KOPT-K1 (cell line): ENCODE data around the gene FPR1.

Experiments
- H3K27ac ChIP-seq: fragments of 200-600 bp; sonication (generic); 2 replicates; pipeline ENCODE4 v1.5.1; 2016; ENCODE audit warnings: antibody characterized with exemption, mild to moderate bottlenecking, low read depth, low read length; ENCODE audit not compliant: poor library complexity, severe bottlenecking
- H3K36me3 ChIP-seq: fragments of 200-600 bp; sonication (generic); 2 replicates; pipeline ENCODE4 v1.5.1; 2017; ENCODE audit warnings: antibody characterized with exemption, mild to moderate bottlenecking, low read length, moderate library complexity; ENCODE audit not compliant: insufficient read depth
- H3K9me3 ChIP-seq: fragments of 200-600 bp; sonication (generic); 2 replicates; pipeline ENCODE4 v1.5.1; 2017; ENCODE audit warnings: antibody characterized with exemption, low read length, mild to moderate bottlenecking; ENCODE audit not compliant: insufficient read depth, poor library complexity, severe bottlenecking

The FPR1 gene

GRCh38 chr19:51710163-51710562, 41.5 kb downstream of the FPR1 start:
- no peak overlapping the region for H3K27ac ChIP-seq
- H3K36me3 ChIP-seq = no peaks in the 10 kb centered on the region
- H3K9me3 ChIP-seq = no peaks in the 10 kb centered on the region

- Histone ChIP-seq H3K36me3 (no peaks in the 10 kb centered on the region), H3K9me3 (no peaks in the 10 kb centered on the region), H3K27ac (no peak overlapping the region)
These were observed 42.1 kb downstream of the FPR1 start for GRCh38 chr19:51709575-51709974.

- H3K27ac ChIP-seq = no peak overlapping the region
- no peaks in the 10 kb centered on the region for H3K9me3 ChIP-seq
- H3K36me3 ChIP-seq = no peaks in the 10 kb centered on the region
These were observed 42.9 kb downstream of the FPR1 start for GRCh38 chr19:51708811-51709210.

- no peaks in the 10 kb centered on the region for H3K9me3 ChIP-seq
- no peak overlapping the region for H3K27ac ChIP-seq
- H3K36me3 ChIP-seq = no peaks in the 10 kb centered on the region
These were observed 44.8 kb downstream of the FPR1 start for GRCh38 chr19:51706885-51707284.

GRCh38 chr19:51706296-51706695, 45.4 kb downstream of the FPR1 start:
- no peaks in the 10 kb centered on the region for H3K36me3 ChIP-seq
- H3K9me3 ChIP-seq = no peaks in the 10 kb centered on the region
- no peak overlapping the region for H3K27ac ChIP-seq

GRCh38 chr19:51704626-51705025, 47.1 kb downstream of the FPR1 start:
- no peaks in the 10 kb centered on the region for H3K9me3 ChIP-seq
- H3K27ac ChIP-seq = peak overlapping the region; percentile 70
- no peaks in the 10 kb centered on the region for H3K36me3 ChIP-seq

GRCh38 chr19:51703575-51704515, 47.8 kb downstream of the FPR1 start:
- Histone ChIP-seq H3K36me3 (no peaks in the 10 kb centered on the region), H3K27ac (peak overlapping the region; percentile 70), H3K9me3 (no peaks in the 10 kb centered on the region)

GRCh38 chr19:51702825-51703574, 48.7 kb downstream of the FPR1 start:
- Histone ChIP-seq H3K36me3 (no peaks in the 10 kb centered on the region), H3K9me3 (no peaks in the 10 kb centered on the region), H3K27ac (no peak overlapping the region)

GRCh38 chr19:51702103-51702824, 49.4 kb downstream of the FPR1 start:
- Histone ChIP-seq H3K9me3 (no peaks in the 10 kb centered on the region), H3K36me3 (no peaks in the 10 kb centered on the region), H3K27ac (no peak overlapping the region)

GRCh38 chr19:51701468-51702100, 50.1 kb downstream of the FPR1 start:
- Histone ChIP-seq H3K9me3 (no peaks in the 10 kb centered on the region), H3K27ac (no peak overlapping the region), H3K36me3 (no peaks in the 10 kb centered on the region)

- no peaks in the 10 kb centered on the region for H3K9me3 ChIP-seq
- H3K27ac ChIP-seq = no peak overlapping the region
- H3K36me3 ChIP-seq = no peaks in the 10 kb centered on the region
These were observed 52.5 kb downstream of the FPR1 start for GRCh38 chr19:51699170-51699569.

GRCh38 chr19:51698296-51698695, 53.4 kb downstream of the FPR1 start:
- Histone ChIP-seq H3K36me3 (no peaks in the 10 kb centered on the region), H3K9me3 (no peaks in the 10 kb centered on the region), H3K27ac (no peak overlapping the region)

GRCh38 chr19:51697169-51697776, 54.4 kb downstream of the FPR1 start:
- Histone ChIP-seq H3K27ac (no peak overlapping the region), H3K36me3 (no peaks in the 10 kb centered on the region), H3K9me3 (no peaks in the 10 kb centered on the region)

GRCh38 chr19:51696606-51697005, 55.1 kb downstream of the FPR1 start:
- Histone ChIP-seq H3K9me3 (no peaks in the 10 kb centered on the region), H3K36me3 (no peaks in the 10 kb centered on the region)

More at GRCh38 chr19:51696606-51697005, 55.1 kb downstream of the FPR1 start:
- H3K27ac ChIP-seq = no peak overlapping the region
